Endothelial cell of umbilical vein (primary cell): ENCODE data around the gene PXN.

Experiments
- CTCF ChIP-seq, 2 donors: IDR thresholded peaks; 1 replicate in 1 of 2; 2 replicates in 1 of 2; pipeline ENCODE4 v1.5.1; 2011; ENCODE audit warnings: low read length in 2 of 2, mild to moderate bottlenecking in 2 of 2, moderate library complexity in 2 of 2, control low read depth in 1 of 2, inconsistent platforms in 1 of 2, low read depth in 1 of 2; ENCODE audit not compliant: insufficient read depth in 1 of 2; ENCODE audit errors: extremely low read depth in 1 of 2
- EZH2 ChIP-seq: IDR thresholded peaks from 2 replicates; pipeline ENCODE4 v1.6.1; 2012; ENCODE audit warnings: borderline replicate concordance, low read depth, mild to moderate bottlenecking, moderate library complexity, low read length, inconsistent platforms; ENCODE audit not compliant: severe bottlenecking
- MYC ChIP-seq: IDR thresholded peaks from one replicate; pipeline ENCODE4 v1.6.1; 2011; ENCODE audit warnings: mild to moderate bottlenecking, low read depth, low read length

GRCh38 chr12:120175537-120175936, 90.0 kb downstream of the PXN start:
- TF ChIP-seq CTCF (IDR thresholded peaks at IDR 0.05; ENCODE audit: extremely low read depth in 1 of 2, insufficient read depth in 1 of 2, low read depth in 1 of 2, low read length in 2 of 2) (no peak), MYC (no peak), EZH2 (no peak)
